Measurements from ENCODE around the gene GIMAP2. TPM values are rescaled to one million over a fixed set of nuclear protein-coding genes. Genes with fewer than 3 reads are reported as not detected.
"Not testable (repeated sequence)": the region's sequence is repeated elsewhere in the genome, so short reads cannot be mapped to it uniquely, and the experiment has no call there.

The GIMAP2 gene
- total RNA-seq (2014; rRNA removed; shearing (Covaris generic)), result 3.0 and 7.5 TPM in 2 replicates

- DNase-seq (ENCODE audit: low spot score), result peak; percentile 59
These were observed at the start of gene GIMAP2 for GRCh38 chr7:150685219-150686029. GIMAP2 (plus strand) TSS chr7:150685706; CDS start chr7:150687060, 1,354 bp downstream.

- DNase-seq (ENCODE audit: low spot score), result no peak
These were observed 43.7 kb upstream of the GIMAP2 start for GRCh38 chr7:150641854-150642253.

DNA sequence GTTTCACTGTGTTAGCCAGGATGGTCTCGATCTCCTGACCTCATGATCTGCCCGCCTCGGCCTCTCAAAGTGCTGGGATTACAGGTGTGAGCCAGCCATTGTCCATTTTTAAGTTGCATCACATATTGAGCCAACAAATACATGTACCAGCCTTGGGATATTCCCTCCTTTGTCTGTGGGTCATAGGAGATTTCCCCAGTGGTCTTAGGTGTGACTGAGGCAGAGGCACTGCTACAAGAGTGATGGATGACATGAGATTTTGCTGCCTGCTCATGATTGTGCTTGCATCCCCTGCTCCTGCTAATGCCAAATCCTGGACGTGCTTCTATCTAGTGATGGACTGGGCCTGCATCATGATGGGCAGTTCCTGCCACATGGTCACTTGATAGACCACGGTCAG, 42.6 kb upstream of the GIMAP2 start:
- DNase-seq (ENCODE audit: low spot score), result no peak

DNA sequence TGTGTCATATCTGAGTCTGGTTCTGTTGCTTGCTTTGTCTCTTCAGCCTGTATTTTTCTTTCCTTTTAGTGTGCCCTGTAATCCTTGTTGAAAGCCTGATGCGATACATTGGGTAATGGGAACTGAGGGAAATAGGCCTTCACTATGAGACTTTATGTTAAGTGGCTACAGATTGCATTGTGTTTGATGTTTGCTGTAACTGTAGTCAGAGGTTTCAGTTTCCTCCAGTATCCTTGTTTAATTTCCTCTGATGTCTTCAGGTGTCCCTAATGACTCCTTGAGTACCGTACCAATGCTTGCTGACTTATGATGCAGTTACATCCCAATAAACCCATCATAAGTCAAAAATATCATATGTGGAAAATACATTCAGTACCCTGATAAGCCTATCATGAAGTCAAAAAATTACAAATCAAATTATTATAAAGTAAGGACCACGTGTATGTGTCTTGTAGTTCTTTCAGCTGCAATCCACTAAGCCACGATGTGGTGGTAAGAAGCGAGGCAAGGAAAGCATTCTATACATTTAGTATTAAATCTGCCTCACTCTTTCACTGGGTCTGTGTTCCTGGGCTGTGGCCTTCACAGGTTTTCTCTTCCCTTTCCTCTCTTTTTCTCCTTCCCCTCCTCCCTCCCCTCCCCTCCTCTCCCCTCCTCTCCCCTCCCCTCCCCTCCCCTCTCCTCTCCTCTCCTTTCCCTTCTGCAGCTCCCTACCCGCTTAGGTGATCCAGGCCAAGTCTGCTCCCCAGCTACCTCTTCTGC, 40.1 kb upstream of the GIMAP2 start:
- no peak for DNase-seq (ENCODE audit: low spot score)

GRCh38 chr7:150648353-150649079, 37.0 kb upstream of the GIMAP2 start:
- no peak for DNase-seq (ENCODE audit: low spot score)

GRCh38 chr7:150649080-150649385, 36.5 kb upstream of the GIMAP2 start:
- no peak for DNase-seq (ENCODE audit: low spot score)

DNA sequence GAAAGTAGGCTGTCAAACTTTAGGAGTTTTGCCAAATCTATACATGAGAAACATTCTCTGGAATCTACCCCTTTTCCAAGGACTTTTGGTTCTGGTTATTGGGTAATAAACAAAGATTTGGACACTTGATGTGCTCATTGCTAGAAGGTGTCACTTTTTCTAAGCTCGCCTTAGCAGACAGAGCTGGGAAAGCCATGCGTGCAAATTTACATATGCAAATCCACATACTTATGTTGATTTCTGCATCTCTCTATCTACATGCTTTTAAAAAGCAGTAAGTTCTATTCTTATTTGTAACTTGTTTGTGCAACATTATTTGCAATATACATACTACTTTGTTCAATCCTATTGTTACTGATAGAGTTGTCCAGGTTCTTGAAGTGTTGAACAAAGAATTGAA, 30.8 kb upstream of the GIMAP2 start:
- DNase-seq (ENCODE audit: low spot score), result no peak

DNA sequence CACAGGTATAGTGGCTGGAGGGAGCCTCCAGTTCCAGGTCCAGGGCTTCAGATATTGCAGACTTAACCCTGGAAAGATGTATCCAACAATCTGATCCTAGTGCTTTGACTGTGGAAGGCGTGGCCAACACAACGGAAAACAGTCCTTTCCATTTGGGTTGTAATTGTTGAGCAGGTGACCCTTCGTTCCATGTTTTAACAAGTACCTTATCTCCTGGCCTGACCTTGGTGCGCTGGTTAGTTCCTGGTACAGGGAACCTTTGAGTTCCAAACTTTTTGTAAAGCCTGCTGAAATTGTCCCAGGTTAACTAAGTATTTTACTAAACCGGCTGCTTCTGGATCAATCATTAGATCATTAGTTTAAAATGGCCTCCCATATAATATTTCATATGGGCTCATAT, 29.5 kb upstream of the GIMAP2 start:
- DNase-seq (ENCODE audit: low spot score), result no peak

- no peak for DNase-seq (ENCODE audit: low spot score)
These were observed 28.0 kb upstream of the GIMAP2 start for GRCh38 chr7:150657526-150657925.

DNA sequence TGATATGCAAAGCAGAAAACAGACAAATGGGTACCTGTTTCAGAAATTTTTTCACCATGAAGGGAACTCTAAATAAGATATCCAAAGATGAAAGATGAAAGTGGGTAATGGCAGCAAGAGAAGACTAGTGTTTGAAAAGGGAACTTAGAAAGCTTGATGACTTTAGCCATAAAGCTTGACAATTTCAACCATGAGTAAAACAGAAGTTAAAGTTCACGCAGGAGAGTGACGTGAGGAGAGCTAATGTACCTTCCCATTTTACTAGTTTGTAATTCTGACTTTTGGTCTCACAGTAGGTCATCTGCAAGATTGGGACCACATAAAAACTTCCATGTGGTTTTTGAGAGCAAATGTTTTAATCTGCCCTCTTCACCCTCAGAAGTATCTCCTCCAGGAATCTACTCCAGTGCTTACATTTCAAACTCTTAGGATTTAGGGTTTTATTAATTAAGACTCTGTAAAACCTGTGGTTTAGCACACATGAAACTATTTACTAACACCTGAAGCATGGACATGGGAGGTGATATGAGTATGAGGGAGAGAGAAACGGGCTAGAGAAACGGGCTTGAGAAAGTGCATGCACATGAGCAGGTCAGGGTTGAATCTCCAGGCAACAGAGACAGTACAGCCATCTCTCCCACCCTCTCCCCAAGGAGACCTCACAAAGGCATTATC, 24.4 kb upstream of the GIMAP2 start:
- DNase-seq (ENCODE audit: low spot score), result no peak

GRCh38 chr7:150662821-150663220, 22.7 kb upstream of the GIMAP2 start:
- DNase-seq (ENCODE audit: low spot score), result not testable (repeated sequence)

- DNase-seq (ENCODE audit: low spot score), result no peak
These were observed 21.6 kb upstream of the GIMAP2 start for GRCh38 chr7:150663802-150664494.

GRCh38 chr7:150665089-150665748, 20.3 kb upstream of the GIMAP2 start:
- DNase-seq (ENCODE audit: low spot score), result no peak

DNA sequence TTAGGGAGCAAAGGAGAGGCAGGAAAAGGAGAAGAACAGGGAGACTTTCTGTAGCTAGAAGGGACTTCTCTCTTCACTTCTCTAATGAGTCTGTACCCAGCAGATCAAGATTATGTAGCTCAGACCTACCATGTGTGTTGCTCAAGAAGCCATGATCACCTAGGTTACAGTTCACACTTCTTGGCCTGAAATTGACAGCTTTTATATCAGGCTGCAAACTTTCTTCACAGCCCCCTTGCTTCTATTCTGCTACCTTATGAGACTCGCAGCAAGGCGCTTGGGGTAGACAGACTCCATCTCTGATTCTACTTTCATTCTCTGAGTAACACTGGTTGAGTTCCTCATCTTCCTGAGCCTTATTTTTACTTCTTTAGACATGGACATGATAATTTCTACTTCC, 19.6 kb upstream of the GIMAP2 start:
- DNase-seq (ENCODE audit: low spot score), result no peak

GRCh38 chr7:150666412-150666811, 19.1 kb upstream of the GIMAP2 start:
- no peak for DNase-seq (ENCODE audit: low spot score)

DNA sequence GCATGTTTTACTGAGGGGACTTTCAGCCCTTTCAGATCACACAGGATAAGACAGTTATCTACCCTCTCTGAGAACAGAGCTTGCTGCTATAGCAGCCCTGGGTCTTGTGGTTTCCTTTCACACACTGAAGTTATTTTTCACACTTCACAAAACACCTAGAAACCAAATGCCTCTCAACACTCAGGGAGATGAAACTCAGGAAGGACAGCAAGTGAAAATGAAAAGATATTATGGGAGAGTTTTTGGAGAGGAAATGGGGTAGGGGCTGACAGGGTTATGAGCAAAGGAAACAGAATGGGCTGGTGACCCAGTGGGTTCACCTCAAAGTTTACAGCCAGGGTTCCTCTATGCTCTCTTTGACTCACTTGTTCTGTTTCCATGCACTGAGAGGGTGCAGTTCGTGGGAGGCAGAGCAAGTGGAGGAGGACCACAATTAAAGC, 17.0 kb upstream of the GIMAP2 start:
- DNase-seq (ENCODE audit: low spot score), result no peak

- no peak for DNase-seq (ENCODE audit: low spot score)
These were observed 16.5 kb upstream of the GIMAP2 start for GRCh38 chr7:150668977-150669376.

DNA sequence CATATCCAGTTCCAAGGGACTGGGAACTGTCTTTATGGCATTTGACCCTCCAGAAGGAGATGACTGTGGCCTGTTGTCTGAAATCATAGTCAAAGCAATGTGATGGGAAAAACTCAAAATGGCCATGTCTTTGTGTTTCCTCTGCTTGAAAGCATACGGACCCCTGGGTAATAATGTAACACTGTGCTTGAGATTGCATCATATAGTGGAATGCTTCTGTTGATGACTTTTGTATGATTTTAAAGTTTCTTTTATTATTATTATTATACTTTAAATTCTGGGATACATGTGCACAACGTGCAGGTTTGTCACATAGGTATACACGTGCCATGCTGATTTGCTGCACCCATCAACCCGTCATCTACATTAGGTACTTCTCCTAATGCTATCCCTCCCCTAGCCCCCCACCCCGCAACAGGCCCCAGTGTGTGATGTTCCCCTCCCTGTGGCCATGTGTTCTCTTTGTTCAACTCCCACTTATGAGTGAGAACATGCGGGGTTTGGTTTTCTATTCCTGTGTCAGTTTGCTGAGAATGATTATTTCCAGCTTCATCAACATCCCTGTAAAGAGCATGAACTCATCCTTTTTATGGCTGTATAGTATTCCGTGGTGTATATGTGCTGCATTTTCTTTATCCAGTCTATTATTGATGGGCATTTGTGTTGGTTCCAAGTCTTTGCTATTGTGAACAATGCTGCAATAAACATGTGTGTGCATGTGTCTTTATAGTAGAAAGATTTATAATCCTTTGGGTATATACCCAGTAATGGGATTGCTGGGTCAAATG, 13.5 kb upstream of the GIMAP2 start:
- not testable (repeated sequence) for DNase-seq (ENCODE audit: low spot score)

DNA sequence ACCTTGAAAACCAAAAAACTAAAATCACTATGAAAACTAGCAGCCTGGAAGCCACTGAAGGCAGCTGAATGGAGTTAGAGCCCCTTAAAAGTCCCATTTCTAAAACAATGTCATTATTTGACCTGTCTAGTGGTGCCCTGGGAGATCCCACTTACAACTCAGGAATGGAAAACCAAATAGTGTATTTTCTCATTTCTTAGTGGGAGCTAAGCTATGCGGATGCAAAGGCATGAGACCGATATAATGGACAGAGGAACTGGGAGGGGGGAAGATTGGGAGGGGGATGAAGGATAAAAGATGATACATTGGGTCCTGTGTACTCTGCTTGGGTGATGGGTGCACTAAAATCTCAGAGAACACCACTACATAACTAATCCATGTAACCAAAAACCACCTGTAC, 9.8 kb upstream of the GIMAP2 start:
- DNase-seq (ENCODE audit: low spot score), result no peak

- DNase-seq (ENCODE audit: low spot score), result not testable (repeated sequence)
These were observed 9.2 kb upstream of the GIMAP2 start for GRCh38 chr7:150676276-150676675.
